ENCODE data around the gene THPO. TPM values are rescaled to one million over a fixed set of nuclear protein-coding genes. Genes with fewer than 3 reads are reported as not detected.
A peak's percentile ranks its signal among the peaks of the same experiment; 100 is the strongest.
"Not testable (repeated sequence)": the region's sequence is repeated elsewhere in the genome, so short reads cannot be mapped to it uniquely, and the experiment has no call there.

The THPO gene
- total RNA-seq, 1 experiment from 2014 or later: not detected

- no peak for DNase-seq (ENCODE audit: low read depth)
Observed at GRCh38 chr3:184351511-184352148, 26.4 kb downstream of the THPO start.

GRCh38 chr3:184350618-184351017 lies 27.4 kb downstream of the THPO start:
- no peak for DNase-seq (ENCODE audit: low read depth)

DNA sequence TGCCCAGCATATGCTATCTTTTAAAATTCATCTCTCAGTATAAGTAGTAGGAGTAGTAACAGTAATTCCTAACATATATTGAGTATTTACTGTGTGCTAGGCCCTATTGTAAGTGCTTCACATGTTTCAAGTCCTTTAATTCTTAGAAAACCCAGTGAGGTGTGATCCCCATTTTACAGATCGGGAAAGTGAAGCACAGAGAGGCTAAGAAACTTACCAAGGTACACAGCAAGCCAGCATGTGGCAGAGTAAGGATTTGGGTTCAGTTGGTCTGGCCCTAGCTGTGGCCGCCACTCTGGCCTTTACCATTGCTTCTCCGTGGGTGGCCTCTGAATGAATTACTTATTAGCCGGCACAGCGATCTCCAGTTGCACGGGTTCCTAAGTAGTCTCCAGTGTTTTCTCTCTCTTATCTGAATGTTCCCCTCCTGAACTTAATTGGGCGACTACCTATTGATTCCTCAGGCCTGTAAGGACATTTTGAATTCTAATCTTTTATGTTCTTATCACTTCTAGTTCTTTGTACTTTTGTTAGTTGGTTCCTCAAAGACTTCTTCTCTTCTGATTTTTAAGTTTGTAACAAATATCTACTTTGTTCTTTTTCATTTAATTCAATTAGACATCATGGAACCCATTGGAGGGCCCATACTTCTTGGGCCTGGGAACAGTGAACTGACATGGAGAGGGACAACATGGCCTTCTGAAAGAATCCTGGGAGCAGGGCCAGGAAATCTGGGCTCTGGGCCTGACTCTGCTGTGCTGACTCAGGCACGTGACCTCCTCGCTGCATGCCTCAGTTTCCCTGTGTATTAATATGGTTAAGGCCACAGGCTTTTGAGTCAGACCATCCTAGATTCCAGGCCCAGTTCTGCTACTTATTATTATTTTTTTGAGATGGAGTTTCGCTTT lies 28.2 kb downstream of the THPO start:
- DNase-seq (ENCODE audit: low read depth): no peak

- no peak for DNase-seq (ENCODE audit: low read depth)
Observed at GRCh38 chr3:184348057-184348382, 30.0 kb downstream of the THPO start.

- DNase-seq (ENCODE audit: low read depth): no peak
Observed at GRCh38 chr3:184347321-184348056, 30.5 kb downstream of the THPO start.

DNA sequence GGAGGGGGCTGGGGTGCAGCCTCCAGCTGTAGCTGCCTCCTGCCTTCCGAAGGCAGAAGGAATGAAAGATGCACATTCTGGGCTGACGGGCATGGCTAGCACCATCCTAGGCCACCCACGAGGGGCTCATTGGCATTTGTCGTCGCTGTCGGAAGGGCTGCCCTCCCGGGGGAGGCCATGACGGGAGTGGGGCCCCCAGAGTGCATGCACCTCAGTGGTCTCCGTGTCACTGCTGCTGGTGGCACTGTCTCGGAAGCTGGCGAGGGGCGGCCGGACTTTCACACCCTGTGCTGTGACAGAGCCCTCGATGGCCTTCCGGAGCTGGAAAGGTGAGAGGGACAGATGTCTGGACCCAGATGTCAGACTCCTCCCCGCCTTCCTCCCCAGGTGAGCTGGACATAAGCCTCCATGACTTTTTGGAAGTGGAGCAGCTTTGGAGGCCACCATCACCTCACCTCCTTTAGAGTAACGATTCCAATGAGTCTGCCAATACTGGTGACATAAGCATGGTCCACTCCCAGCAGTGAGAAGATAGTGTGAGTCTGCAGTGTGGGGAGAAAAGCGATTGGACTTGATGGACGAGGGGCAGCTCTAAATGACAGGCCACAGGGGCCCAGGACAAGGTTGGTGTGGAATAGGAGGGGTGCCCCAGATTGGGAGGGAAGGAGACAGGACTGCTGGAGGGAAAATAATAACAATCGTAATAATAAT lies 31.4 kb downstream of the THPO start:
- DNase-seq (ENCODE audit: low read depth): no peak

- DNase-seq (ENCODE audit: low read depth): peak; percentile 82
Observed at GRCh38 chr3:184345317-184346144, 32.5 kb downstream of the THPO start.

DNA sequence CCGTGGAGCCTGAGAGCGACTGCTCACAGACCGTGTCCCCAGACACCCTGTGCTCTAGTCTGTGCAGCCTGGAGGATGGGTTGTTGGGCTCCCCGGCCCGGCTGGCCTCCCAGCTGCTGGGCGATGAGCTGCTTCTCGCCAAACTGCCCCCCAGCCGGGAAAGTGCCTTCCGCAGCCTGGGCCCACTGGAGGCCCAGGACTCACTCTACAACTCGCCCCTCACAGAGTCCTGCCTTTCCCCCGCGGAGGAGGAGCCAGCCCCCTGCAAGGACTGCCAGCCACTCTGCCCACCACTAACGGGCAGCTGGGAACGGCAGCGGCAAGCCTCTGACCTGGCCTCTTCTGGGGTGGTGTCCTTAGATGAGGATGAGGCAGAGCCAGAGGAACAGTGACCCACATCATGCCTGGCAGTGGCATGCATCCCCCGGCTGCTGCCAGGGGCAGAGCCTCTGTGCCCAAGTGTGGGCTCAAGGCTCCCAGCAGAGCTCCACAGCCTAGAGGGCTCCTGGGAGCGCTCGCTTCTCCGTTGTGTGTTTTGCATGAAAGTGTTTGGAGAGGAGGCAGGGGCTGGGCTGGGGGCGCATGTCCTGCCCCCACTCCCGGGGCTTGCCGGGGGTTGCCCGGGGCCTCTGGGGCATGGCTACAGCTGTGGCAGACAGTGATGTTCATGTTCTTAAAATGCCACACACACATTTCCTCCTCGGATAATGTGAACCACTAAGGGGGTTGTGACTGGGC lies 33.3 kb downstream of the THPO start:
- no peak for DNase-seq (ENCODE audit: low read depth)

GRCh38 chr3:184343200-184343876 lies 34.7 kb downstream of the THPO start:
- no peak for DNase-seq (ENCODE audit: low read depth)

DNA sequence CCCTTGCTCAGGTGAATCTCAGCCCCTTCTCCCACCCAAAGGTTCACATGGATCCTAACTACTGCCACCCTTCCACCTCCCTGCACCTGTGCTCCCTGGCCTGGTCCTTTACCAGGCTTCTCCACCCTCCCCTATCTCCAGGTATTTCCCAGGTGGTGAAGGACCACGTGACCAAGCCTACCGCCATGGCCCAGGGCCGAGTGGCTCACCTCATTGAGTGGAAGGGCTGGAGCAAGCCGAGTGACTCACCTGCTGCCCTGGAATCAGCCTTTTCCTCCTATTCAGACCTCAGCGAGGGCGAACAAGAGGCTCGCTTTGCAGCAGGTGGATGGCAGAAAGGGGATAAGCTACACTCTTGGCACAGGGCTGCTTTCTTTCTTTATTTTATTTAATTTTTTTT lies 36.1 kb downstream of the THPO start:
- no peak for DNase-seq (ENCODE audit: low read depth)

- DNase-seq (ENCODE audit: low read depth): not testable (repeated sequence)
Observed at GRCh38 chr3:184339451-184340135, 38.4 kb downstream of the THPO start.

- DNase-seq (ENCODE audit: low read depth): no peak
Observed at GRCh38 chr3:184339001-184339400, 39.0 kb downstream of the THPO start.

DNA sequence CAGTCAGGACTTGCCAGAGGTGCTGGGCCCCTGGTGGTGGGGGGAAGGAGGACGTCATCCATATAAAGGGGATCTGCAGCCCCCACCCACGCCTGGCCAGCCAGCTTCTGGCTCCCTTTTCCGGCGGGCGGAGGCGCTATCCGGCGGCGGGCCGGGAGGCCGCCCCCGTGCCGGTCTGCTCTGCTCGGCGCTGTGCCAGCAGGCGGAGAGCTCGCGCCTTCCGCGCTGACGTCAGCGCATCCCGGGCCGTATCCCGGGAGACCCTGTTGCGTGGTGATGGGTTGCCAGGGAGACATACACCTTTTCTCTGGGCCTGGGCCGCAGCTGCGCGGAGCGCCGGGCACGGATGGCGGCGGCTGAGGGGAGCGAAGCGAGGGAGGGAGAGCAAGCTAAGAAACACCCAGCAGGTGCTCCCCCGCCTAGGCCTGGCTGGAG lies 39.5 kb downstream of the THPO start:
- DNase-seq (ENCODE audit: low read depth): no peak

DNA sequence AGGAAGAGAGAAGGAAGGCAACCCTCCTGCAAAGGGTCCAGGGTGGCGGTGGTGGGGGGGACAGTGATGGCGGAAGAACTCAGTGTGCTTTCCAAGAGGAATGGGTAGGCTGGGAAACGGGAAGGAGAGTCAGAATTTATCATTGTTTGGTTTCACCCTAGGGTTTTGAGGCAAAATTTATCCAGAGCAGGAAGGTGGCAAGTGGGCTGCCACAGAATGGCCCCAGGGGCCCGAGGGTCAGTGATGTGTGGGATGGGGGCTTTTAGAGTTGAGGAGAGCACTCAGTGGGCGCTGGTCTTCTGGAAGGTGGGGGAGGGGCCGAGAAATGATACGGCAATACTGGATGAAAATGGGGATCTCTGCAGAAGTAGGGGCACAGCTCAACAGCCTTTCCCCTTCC lies 40.0 kb downstream of the THPO start:
- DNase-seq (ENCODE audit: low read depth): no peak

DNA sequence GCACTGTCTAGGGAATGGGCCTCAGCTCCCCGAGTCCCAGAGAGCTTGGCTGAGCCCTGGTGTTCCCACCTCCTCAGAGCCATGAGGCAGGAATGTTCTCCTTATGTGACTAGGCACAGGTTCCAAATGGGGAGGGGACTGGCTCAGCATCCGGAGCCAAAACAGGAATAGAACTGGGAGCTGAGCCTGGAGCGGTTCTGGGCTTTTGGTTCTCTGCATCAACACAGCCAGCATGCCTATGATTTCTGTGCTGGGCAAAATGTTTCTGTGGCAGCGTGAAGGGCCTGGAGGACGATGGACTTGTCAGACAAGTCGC lies 40.6 kb downstream of the THPO start, which contains the start of gene FAM131A:
Gene FAM131A, plus strand, starts transcription at position 202 of the 316 bp plus-strand sequence. Its CDS starts 31 bp downstream, at position 233.
- DNase-seq (ENCODE audit: low read depth): no peak

DNA sequence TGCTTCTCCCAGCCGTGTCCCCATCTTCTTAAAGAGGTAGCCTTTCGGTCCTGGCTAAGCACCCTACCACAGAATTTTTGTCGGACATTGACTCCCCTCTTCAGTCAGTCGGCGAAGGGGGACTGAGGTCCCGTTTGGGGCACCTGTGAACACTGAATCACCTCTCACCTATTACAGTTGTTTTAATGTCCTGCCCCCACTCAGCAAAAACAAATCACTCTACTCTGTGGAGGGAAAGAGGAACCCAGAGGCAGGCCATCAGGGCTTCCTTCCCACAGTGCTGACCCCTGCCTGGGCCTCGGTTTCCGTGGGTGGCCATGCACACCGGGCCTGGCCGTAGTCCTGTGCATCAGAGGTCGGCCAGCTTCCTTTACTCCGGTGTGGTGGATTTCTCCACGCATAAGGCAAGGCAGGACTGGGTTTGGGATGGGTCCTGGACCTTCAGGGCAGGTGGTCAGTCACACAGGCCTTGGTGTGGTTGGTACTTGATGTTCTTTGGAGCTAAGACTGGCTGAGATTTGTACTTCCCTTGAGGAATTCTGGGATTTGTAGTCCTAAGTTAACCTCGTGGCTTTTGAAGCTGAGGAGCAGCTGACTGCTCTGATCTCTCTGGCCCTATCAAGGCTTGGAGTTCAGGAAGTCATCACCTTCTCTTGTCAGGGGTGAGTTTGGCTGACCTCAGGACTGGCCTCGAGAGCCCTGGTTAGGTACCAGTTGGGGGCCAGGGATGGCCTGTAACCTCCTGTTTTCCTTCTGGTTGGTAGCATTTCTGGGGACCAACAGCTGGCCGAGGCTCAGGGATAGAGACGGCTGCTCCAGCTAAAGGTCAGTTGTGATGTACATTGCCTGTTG lies 41.2 kb downstream of the THPO start:
- DNase-seq (ENCODE audit: low read depth): peak; percentile 79

- peak; percentile 85 for DNase-seq (ENCODE audit: low read depth)
Observed at GRCh38 chr3:184335661-184336546, 42.1 kb downstream of the THPO start.

Data from HT1080 (cell line).